Neural crest cell (in vitro differentiated cells): ENCODE data around the gene VAPA. TPM values are rescaled to one million over a fixed set of nuclear protein-coding genes. Genes with fewer than 3 reads are reported as not detected.

Experiments used
- DNase-seq: peaks from one replicate; pipeline ENCODE4 v3.0.0; 2021; ENCODE audit warnings: low read depth, mixed read lengths, low spot score
- H3K27ac Mint-ChIP-seq: one replicate; pipeline ENCODE4 v1.8.0; 2021; ENCODE audit warnings: mild to moderate bottlenecking, mixed read lengths; ENCODE audit not compliant: unreplicated experiment
- H3K27me3 Mint-ChIP-seq: 2 replicates; pipeline ENCODE4 v1.8.0; 2021; ENCODE audit warnings: low read depth, mild to moderate bottlenecking, mixed read lengths
- H3K36me3 Mint-ChIP-seq: 2 replicates; pipeline ENCODE4 v1.8.0; 2021; ENCODE audit warnings: low read depth, mild to moderate bottlenecking, mixed read lengths
- H3K4me1 Mint-ChIP-seq: 2 replicates; pipeline ENCODE4 v1.8.0; 2021; ENCODE audit warnings: mixed read lengths
- H3K4me3 Mint-ChIP-seq: one replicate; pipeline ENCODE4 v1.8.0; 2021; ENCODE audit warnings: mild to moderate bottlenecking, mixed read lengths
- H3K9me3 Mint-ChIP-seq: 2 replicates; pipeline ENCODE4 v1.8.0; 2021; ENCODE audit warnings: mixed read lengths
- total RNA-seq: library from RNA; stranded (reverse); gene quantifications from 2 replicates; pipeline ENCODE4 v1.2.1, GENCODE V29; 2021
- TF ChIP-seq, protein P1 (sequence below): fragments of 200-600 bp; sonication (generic); conservative IDR thresholded peaks from 2 replicates; pipeline ENCODE4 v1.5.0; 2021; ENCODE audit warnings: antibody characterized with exemption, mild to moderate bottlenecking

VAPA gene
- total RNA-seq, 1 donor from 2014 or later = 125 TPM

DNA sequence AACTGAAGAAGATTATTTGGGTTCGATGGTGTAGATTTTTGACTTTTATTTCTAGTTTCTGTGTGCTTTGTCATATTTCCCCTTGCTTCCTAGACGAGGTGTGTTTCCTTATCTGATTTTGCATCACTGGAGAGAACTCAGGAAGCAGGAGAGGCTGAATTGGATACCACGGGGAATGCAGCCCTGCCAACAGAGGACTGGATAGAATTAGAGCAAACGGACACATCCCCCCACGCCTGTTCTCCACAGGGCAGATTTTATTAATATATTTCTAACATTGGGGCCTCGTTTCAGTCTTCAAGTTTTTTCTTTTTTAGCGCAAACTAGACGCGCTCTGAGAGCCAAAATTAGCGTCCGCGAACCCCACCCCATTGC lies 678 bp upstream of the VAPA start:
- Mint-ChIP-seq H3K36me3 (no peaks in the 10 kb centered on the region), H3K9me3 (no peaks in the 10 kb centered on the region), H3K4me1 (peaks cover 24% of the 10 kb centered on the region), H3K4me3 (peak overlapping the region; percentile 93), H3K27me3 (no peaks in the 10 kb centered on the region), H3K27ac (no peak overlapping the region)
- DNase-seq = no peak
- TF ChIP-seq, protein P1, sequence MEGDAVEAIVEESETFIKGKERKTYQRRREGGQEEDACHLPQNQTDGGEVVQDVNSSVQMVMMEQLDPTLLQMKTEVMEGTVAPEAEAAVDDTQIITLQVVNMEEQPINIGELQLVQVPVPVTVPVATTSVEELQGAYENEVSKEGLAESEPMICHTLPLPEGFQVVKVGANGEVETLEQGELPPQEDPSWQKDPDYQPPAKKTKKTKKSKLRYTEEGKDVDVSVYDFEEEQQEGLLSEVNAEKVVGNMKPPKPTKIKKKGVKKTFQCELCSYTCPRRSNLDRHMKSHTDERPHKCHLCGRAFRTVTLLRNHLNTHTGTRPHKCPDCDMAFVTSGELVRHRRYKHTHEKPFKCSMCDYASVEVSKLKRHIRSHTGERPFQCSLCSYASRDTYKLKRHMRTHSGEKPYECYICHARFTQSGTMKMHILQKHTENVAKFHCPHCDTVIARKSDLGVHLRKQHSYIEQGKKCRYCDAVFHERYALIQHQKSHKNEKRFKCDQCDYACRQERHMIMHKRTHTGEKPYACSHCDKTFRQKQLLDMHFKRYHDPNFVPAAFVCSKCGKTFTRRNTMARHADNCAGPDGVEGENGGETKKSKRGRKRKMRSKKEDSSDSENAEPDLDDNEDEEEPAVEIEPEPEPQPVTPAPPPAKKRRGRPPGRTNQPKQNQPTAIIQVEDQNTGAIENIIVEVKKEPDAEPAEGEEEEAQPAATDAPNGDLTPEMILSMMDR = no peak

DNA sequence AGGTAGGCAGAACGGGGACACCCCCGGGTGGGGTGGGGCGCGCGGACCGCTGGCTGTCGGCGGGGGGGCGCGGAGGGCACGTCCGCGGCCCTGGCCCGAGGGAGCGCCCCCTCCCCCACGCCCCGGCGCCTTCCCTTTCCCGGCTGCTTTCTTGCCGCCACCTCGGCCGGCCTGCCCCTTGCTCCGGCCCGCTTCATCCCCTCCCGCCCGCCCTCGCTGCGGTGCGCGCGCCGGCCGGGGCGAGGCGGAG lies 443 bp downstream of the VAPA start:
- TF ChIP-seq, protein P1 = no peak
- H3K27ac Mint-ChIP-seq = no peak overlapping the region
- peaks cover 24% of the 10 kb centered on the region for H3K4me1 Mint-ChIP-seq
- H3K27me3 Mint-ChIP-seq = no peaks in the 10 kb centered on the region
- H3K9me3 Mint-ChIP-seq = no peaks in the 10 kb centered on the region
- no peak for DNase-seq
- H3K36me3 Mint-ChIP-seq = no peaks in the 10 kb centered on the region
- peak overlapping the region; percentile 93 for H3K4me3 Mint-ChIP-seq

DNA sequence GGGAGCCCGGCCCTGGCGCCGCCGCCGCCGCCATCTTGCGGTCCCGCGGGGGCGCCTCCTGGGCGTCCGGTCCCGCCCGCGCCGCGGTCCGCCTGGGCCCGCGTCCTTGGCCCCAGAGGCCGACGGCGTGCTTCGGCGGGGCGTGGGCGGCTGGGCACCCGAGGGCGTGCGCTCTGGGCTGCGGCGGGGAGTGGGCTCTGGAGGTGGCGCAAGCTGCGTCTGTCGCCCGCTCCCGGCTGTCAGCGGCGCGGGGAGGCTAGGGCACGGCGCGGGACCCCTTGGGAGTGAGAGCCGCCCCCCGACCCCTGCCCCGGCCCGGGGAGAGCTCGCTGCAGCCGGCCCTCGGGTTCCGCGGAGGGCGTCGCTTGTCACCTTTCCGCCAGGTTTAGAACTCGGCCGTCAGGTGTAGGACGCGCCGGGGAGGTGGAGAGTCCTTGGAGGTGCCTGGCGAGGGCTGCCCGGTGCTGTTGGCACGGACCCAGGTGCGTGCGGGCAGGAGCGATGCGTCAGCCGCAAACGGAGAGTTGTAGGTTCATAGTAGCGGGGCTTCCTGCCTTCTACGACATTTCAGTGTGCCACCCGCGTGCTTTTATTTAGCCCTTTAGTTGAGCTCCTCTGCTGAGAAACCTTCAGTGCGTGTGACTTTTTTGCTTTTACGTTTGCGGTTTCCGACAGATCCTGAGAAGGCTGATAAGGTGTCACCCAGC lies 921 bp downstream of the VAPA start:
- TF ChIP-seq, protein P1 = no peak
- Mint-ChIP-seq H3K4me1 (peaks cover 24% of the 10 kb centered on the region), H3K4me3 (peak overlapping the region; percentile 92), H3K27me3 (no peaks in the 10 kb centered on the region), H3K9me3 (no peaks in the 10 kb centered on the region), H3K27ac (peak overlapping the region; percentile 52), H3K36me3 (no peaks in the 10 kb centered on the region)
- peak; percentile 11 for DNase-seq

DNA sequence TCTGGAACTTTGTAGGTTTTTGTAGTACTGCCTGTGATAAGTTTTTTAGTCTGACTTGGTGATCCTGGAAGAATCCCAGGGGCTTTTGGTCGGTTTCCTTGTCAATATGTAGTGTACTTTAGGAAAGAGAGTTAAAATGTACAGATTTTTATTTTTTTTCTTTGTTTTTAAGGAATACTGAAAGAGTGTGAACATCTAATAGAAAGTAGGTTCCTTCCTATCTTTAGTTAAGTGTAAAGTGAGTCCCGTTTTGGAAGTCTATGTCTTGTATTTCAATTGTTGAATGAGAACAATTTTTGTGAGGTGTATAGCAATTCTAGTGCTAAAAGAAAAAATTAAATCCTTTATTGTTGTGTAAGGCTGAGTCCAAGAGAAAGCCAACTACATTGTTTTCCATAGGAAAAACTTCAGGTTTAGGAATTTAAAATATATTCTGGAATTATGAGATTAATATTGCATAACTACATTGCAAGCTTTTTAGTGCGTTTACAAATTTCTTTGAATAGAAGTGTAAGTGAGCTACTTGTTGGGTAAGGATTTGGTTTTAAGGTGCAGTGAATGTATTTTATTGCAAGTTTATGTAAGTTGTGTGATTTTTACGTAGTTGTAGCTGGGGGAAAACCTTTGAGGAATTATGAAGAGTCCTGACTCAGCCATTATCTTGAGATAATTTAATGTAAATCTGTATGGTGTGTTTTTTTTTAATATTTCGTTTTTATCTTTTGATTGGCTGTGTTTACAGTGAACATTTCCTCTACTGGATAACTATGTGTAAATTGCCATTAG lies 1.7 kb downstream of the VAPA start:
- DNase-seq = no peak
- H3K27me3 Mint-ChIP-seq = no peaks in the 10 kb centered on the region
- peak overlapping the region; percentile 52 for H3K27ac Mint-ChIP-seq
- no peaks in the 10 kb centered on the region for H3K36me3 Mint-ChIP-seq
- H3K4me1 Mint-ChIP-seq = peaks cover 24% of the 10 kb centered on the region
- no peaks in the 10 kb centered on the region for H3K9me3 Mint-ChIP-seq
- peak overlapping the region; percentile 92 for H3K4me3 Mint-ChIP-seq
- TF ChIP-seq, protein P1 = no peak

DNA sequence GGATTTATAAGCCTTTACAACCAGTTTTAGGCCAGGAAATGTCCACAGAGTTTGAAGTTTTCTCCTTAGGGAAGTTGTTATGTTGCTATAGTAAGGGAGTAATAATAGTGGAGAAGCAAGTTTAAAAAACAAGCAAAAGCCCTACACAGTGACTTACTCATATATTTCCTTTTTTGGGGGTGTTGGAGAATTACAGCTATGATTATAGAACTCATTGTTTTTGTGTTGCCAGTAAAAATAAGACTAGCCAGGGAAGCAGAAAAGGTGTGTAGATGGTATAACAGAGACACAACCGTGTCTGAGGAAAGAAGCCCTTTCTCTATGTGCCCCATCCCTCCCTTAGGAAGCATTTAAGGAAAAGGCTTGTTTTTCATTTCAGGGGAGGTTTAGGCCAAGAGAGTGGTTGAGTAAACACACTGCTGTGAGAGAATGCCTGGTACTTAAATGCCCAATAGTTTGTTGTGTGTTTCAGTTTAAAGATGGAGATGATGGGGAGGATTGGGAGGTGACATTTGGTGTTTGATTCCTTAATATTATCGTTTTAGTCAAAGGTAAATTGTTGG lies 2.3 kb downstream of the VAPA start:
- no peaks in the 10 kb centered on the region for H3K27me3 Mint-ChIP-seq

More for the DNA sequence above, 2.3 kb downstream of the VAPA start:
- no peaks in the 10 kb centered on the region for H3K9me3 Mint-ChIP-seq
- no peaks in the 10 kb centered on the region for H3K36me3 Mint-ChIP-seq
- TF ChIP-seq, protein P1 = no peak
- no peak for DNase-seq
- no peak overlapping the region for H3K27ac Mint-ChIP-seq
- H3K4me1 Mint-ChIP-seq = peaks cover 24% of the 10 kb centered on the region
- peak overlapping the region; percentile 92 for H3K4me3 Mint-ChIP-seq
